Measurements from ENCODE around the gene CENPV.
"Not testable (repeated sequence)": the region's sequence is repeated elsewhere in the genome, so short reads cannot be mapped to it uniquely, and the experiment has no call there.

Gene CENPV

DNA sequence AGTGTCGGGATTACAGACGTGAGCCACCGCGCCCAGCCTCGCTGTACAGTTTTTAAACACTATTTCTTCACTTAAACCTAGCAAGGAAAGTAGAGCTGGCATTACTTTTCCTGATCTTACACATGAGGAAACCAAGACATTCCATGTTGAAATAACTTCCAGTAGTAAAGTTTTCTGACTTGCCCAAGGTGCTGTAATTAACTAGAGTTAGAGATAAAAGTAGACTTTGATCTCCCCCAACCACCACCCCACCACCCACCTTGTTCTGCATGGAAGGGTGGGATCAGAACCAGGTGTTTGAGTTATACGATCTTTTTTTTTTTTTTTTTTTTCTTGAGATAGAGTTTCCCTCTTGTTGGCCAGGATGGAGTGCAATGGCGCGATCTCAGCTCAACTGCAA, 47.1 kb downstream of the CENPV start:
- no peak for DNase-seq

GRCh38 chr17:16304830-16305229, 48.4 kb downstream of the CENPV start:
- no peak for DNase-seq

GRCh38 chr17:16302856-16303255, 50.4 kb downstream of the CENPV start:
- no peak for DNase-seq

GRCh38 chr17:16301963-16302855, 51.1 kb downstream of the CENPV start:
- DNase-seq, result no peak

- DNase-seq, result no peak
Observed at GRCh38 chr17:16300554-16300953, 52.7 kb downstream of the CENPV start.

DNA sequence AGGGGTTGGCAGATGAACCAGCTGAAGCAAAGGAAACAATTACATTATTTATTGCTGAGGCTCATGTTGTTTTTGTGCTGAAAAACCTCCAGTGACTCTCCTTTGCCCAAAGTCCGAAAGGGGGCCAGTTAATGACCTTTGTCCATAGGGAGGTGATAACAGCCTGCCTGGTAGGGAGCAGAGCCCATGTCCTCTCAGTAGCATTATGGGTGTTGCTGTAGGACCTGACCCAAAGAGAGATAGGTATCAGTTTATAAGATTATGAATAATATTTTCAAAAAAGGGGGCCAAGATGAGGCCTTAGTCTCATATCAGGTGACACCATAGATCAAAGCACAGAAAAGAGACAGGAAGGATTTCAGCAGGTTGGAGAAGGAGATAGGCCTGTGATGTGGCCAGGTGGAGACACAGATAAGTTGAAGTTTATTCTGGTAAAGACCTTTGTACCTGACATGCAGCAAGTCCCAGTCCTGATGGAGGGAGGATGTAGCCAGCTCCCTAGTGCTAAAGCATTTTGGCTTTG, 55.1 kb downstream of the CENPV start:
- DNase-seq, result no peak

DNA sequence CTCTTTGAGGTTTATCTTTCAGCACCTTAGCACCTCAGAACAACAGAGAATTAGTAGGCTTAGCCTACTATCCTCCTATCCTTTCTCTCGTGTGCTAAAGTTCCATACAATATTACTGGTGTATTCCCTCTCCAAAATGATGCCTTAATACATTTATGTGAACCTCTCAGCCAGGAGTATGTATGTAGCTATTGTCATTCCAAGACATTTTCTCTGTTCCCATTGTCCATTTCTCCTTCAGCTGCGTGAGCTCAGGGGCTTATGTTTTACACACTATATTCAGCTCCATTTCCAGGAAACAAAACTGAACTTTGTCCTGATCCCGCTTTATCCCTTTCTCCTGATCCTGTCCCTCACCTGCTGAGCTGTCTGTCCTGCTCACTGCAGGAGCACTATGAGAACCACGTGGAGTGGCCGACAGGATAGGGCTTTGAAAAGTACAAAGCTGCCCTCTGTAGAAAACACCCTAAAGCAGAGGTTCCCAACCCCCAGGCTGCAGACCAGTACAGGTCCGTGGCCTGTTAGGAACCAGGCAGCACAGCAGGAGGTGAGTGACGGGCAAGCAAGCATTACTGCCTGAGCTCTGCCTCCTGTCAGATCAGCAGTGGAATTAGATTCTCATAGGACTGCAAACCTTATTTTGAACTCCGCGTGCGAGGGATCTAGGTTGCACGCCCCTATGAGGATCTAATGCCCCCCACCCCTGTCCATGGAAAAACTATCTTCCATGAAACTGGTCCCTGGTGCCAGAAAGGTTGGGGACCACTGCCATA, 55.7 kb downstream of the CENPV start:
- no peak for DNase-seq

- DNase-seq, result not testable (repeated sequence)
Observed at GRCh38 chr17:16296072-16296471, 57.2 kb downstream of the CENPV start.

- DNase-seq, result no peak
Observed at GRCh38 chr17:16294560-16294959, 58.7 kb downstream of the CENPV start.

DNA sequence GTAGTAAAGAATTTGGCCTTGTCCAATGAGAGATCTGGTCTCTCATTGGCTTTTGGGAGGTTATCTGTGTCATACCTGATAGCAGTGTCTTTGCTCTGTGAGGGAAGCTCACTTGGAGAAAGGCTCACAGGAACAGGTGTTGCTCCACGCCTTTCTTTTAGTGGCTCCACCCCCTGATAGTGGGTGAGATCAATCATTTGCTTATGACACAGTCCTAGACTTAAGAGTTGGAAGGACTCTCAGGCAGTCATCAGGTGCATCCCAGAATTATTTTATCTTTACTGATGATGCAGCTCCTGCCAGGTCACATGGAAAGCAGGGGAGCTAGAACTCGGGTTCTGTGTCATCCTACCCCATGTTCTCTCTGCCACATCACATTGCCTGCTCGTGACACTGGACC, 59.3 kb downstream of the CENPV start:
- no peak for DNase-seq
